SU-DHL-6 (cell line): Measurements from ENCODE around the gene ABCB9.

Source experiments
- H2AFZ ChIP-seq: fragments of 200-600 bp; sonication (generic); 2 replicates; pipeline ENCODE4 v1.6.1; 2014; ENCODE audit warnings: low read depth, mild to moderate bottlenecking, moderate library complexity, mixed read lengths, antibody characterized with exemption, low read length; ENCODE audit not compliant: severe bottlenecking
- H3F3A ChIP-seq: fragments of 200-600 bp; shearing (Covaris generic); 2 replicates; pipeline ENCODE4 v1.6.0; 2016; ENCODE audit warnings: antibody characterized with exemption, mild to moderate bottlenecking; ENCODE audit not compliant: insufficient read depth
- H3K27ac ChIP-seq: fragments of 200-600 bp; sonication (generic); 2 replicates; pipeline ENCODE4 v1.5.1; 2016; ENCODE audit warnings: low read depth, mild to moderate bottlenecking, low read length, moderate library complexity, mixed read lengths
- H3K27me3 ChIP-seq: fragments of 200-600 bp; sonication (generic), shearing (Covaris generic); 2 replicates; pipeline ENCODE4 v1.6.0; 2014; ENCODE audit warnings: mild to moderate bottlenecking, low read length
- H3K36me3 ChIP-seq: fragments of 200-600 bp; sonication (generic); 2 replicates; pipeline ENCODE4 v1.6.1; 2014; ENCODE audit warnings: mild to moderate bottlenecking, low read length, mixed read lengths
- H3K4me2 ChIP-seq: fragments of 300-600, 200-600 bp; shearing (Covaris generic), sonication (generic); 2 replicates; pipeline ENCODE4 v1.6.0; 2014; ENCODE audit warnings: low read length, low read depth, mild to moderate bottlenecking; ENCODE audit not compliant: poor library complexity, severe bottlenecking
- H3K4me3 ChIP-seq: fragments of 200-600 bp; sonication (generic); 2 replicates; pipeline ENCODE4 v1.5.1; 2014; ENCODE audit warnings: antibody characterized with exemption, low read length, mild to moderate bottlenecking, mixed read lengths; ENCODE audit not compliant: insufficient read depth, poor library complexity, severe bottlenecking
- H3K79me2 ChIP-seq: fragments of 200-600 bp; sonication (generic); 2 replicates; pipeline ENCODE4 v1.6.1; 2014; ENCODE audit warnings: mild to moderate bottlenecking, low read length, moderate library complexity; ENCODE audit not compliant: insufficient read depth
- H3K9ac ChIP-seq: fragments of 200-600 bp; sonication (generic); 2 replicates; pipeline ENCODE4 v1.7.0; 2014; ENCODE audit warnings: mild to moderate bottlenecking, low read length
- H3K9me2 ChIP-seq: fragments of 200-600 bp; sonication (generic); replicated peaks from 2 replicates; pipeline ENCODE4 v1.6.1; 2014; ENCODE audit warnings: low read length; ENCODE audit not compliant: insufficient read depth
- H3K9me3 ChIP-seq: fragments of 200-600 bp; sonication (generic); 2 replicates; pipeline ENCODE4 v1.6.1; 2014; ENCODE audit warnings: low read length, mixed read lengths; ENCODE audit not compliant: insufficient read depth
- H4K20me1 ChIP-seq: fragments of 200-600 bp; sonication (generic); 2 replicates; pipeline ENCODE4 v1.6.1; 2014; ENCODE audit warnings: low read depth, mild to moderate bottlenecking, antibody characterized with exemption, low read length, moderate library complexity, mixed read lengths
- CTCF ChIP-seq: fragments of 200-600 bp; sonication (generic); IDR thresholded peaks from one replicate; pipeline ENCODE4 v1.5.1; 2017; ENCODE audit warnings: antibody characterized with exemption, mild to moderate bottlenecking, low read length, moderate library complexity; ENCODE audit not compliant: insufficient read depth, poor library complexity, severe bottlenecking
- EZH2phosphoT487 ChIP-seq: fragments of 200-600 bp; sonication (generic), shearing (Covaris generic); conservative IDR thresholded peaks from 2 replicates; pipeline ENCODE4 v1.6.1; 2018; ENCODE audit warnings: mild to moderate bottlenecking, antibody characterized with exemption, low read length, moderate library complexity, mixed read lengths

Gene ABCB9

GRCh38 chr12:122964439-122965257, 1.6 kb downstream of the ABCB9 start:
- no peak overlapping the region for H3K9ac ChIP-seq
- H3F3A ChIP-seq, result peaks cover 5% of the 10 kb centered on the region; the same call in 1 of the 2 replicates
- no peaks in the 10 kb centered on the region for H3K9me3 ChIP-seq
- TF ChIP-seq EZH2phosphoT487 (no peak), CTCF (no peak)
- no peaks in the 10 kb centered on the region for H3K9me2 ChIP-seq
- no peaks in the 10 kb centered on the region for H4K20me1 ChIP-seq
- H3K4me3 ChIP-seq, result no peak overlapping the region
- no peak overlapping the region for H2AFZ ChIP-seq
- no peak overlapping the region for H3K4me2 ChIP-seq
- H3K36me3 ChIP-seq, result no peaks in the 10 kb centered on the region
- H3K79me2 ChIP-seq, result no peaks in the 10 kb centered on the region
- no peaks in the 10 kb centered on the region for H3K27me3 ChIP-seq
- H3K27ac ChIP-seq, result no peak overlapping the region

DNA sequence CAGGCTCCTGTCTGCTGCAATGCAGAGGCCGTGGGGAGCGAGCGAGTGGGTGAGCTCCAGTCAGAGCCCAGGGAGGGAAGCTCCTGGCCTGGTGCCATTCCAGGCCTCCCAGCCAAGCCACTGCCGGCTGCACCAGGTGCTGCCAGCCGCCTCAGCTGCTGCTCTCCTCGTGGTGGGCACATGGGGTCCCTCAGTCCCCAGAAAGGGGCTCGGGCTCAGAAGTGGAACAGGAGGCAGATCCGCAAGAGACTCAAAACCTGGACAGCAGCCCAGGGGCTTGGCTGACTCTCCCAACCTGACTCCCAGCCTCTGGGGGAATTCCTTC, 2.4 kb downstream of the ABCB9 start:
- Histone ChIP-seq H3K27me3 (no peaks in the 10 kb centered on the region), H2AFZ (no peak overlapping the region), H3K9ac (no peak overlapping the region), H3K9me2 (no peaks in the 10 kb centered on the region), H3K36me3 (no peaks in the 10 kb centered on the region), H3K27ac (no peak overlapping the region), H3F3A (peaks cover 5% of the 10 kb centered on the region; the same call in 1 of the 2 replicates), H3K9me3 (no peaks in the 10 kb centered on the region), H3K4me2 (no peak overlapping the region), H3K4me3 (no peak overlapping the region), H4K20me1 (no peaks in the 10 kb centered on the region), H3K79me2 (no peaks in the 10 kb centered on the region)
- no peak for TF ChIP-seq CTCF
- no peak for TF ChIP-seq EZH2phosphoT487

- H3F3A ChIP-seq, result peaks cover 1% of the 10 kb centered on the region; the same call in 1 of the 2 replicates
- no peak overlapping the region for H3K27ac ChIP-seq
- no peak overlapping the region for H3K4me2 ChIP-seq
- H3K9ac ChIP-seq, result no peak overlapping the region
- no peaks in the 10 kb centered on the region for H4K20me1 ChIP-seq
- no peaks in the 10 kb centered on the region for H3K36me3 ChIP-seq
- H3K79me2 ChIP-seq, result no peaks in the 10 kb centered on the region
- no peaks in the 10 kb centered on the region for H3K27me3 ChIP-seq
- H3K4me3 ChIP-seq, result no peak overlapping the region
- H3K9me3 ChIP-seq, result no peaks in the 10 kb centered on the region
- H3K9me2 ChIP-seq, result no peaks in the 10 kb centered on the region
- TF ChIP-seq CTCF (no peak), EZH2phosphoT487 (no peak)
- no peak overlapping the region for H2AFZ ChIP-seq
Measured at GRCh38 chr12:122961531-122962329, 4.5 kb downstream of the ABCB9 start.
